HG03159 (cell line): ENCODE data around the gene MIB1.
"Not testable (repeated sequence)": the region's sequence is repeated elsewhere in the genome, so short reads cannot be mapped to it uniquely, and the experiment has no call there.

Source experiments
- ATAC-seq: cut with Tn5 transposase; IDR thresholded peaks from one replicate; pipeline ENCODE4 v1.9.1; 2021; ENCODE audit warnings: mild to moderate bottlenecking, moderate library complexity; ENCODE audit not compliant: unreplicated experiment

MIB1 gene

DNA sequence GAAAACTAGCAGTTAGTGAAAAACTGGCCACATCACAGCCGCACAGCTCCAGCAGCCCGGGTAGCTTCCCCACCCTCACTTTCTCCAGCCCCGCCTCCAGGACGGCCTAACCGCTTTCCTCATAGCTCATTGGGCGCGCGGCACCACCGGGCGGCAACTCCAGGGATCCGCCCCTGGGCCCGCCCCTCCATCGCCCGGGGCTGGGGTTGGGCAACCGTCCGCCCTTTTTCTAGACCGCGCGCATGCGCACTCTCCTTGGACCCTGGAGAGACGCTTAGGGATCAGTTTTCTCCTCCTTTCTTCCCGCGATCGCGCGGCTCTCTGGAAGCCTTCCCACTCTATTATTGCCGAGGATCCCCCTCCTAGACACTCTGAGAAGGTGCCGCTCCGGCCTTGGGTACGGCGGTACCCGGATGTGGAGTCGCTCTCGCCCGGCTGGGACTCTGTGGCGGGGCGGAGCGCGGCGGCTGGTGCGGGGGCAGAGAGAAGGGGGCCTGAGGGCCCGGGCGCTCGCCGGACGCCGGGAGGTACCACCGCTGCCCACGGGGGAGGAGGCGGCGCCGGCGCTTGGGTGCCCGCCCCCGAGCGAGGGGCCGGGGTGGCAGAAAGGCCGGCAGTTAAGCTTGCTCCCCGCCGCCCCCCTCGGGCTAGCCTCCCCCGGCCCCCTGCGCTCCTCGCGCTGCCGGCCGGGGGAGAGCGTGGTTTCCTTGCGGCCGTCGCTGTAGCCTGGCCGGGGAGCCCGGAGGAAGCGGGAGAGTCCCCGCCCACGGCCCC lies at the start of gene MIB1:
Gene MIB1, plus strand, starts transcription at position 255 of the 774 bp plus-strand sequence. CDS start 792 bp downstream, outside the sequence.
- peak; percentile 97 for ATAC-seq

DNA sequence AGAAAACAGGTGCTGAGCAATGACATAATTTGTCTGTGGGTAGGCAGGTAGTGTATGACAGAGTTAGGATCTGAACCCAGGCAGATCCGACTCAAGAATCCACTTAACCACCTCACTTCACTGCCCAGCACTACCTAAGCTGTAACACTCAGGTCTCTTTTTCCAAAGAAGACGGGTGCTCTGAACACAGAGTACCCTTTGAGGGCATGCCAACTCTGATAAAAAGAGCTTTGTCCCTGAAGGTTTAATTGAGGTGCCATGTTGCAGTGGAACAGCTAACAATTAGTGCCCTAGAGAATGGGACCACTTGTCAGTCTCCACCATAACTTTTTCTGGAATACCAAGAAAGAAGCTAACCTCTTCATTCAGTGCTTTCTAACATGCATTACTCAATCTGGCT lies 47.3 kb upstream of the MIB1 start:
- no peak for ATAC-seq

DNA sequence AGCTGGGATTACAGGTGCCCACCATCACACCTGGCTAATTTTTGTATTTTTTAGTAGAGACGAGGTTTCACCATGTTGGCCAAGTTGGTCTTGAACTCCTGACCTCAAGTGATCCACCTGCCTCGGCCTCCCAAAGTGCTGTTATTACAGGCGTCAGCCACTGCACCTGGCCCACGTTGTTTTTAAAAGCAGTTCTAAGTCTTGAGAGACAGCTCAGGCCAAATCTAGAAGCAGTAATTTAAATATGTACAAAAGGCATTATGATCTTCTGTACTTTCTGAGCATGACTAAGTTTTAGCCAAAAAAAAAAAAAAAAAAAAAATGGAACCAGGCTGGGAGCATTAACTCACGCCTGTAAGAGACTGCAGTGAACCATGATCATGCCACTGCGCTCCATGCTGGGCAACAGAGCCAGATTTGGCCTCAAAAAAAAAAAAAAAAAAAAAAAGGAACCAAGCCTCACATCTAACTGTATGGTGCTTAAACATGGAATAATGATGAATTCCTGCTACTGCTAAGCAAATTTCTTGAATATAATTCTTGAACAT lies 40.0 kb upstream of the MIB1 start:
- no peak for ATAC-seq

DNA sequence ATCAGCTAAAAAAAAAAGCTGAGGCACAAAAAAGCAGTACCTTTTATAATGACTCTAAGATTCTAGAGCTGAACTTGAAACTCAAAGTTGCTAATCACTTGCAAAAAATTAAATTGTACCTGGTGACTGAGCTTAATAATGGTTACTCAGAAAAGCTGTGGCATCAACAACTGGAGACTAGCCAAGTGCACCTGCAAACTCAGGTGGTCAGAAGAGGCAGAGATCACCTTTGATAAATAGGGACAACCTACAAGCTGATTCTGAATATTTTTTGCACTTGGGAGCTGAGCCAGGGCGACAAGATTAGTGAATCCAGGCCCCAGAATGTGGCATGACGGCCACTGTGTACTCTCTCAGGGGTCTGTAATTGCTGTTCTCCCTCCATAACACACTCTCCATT lies 39.0 kb upstream of the MIB1 start:
- no peak for ATAC-seq

DNA sequence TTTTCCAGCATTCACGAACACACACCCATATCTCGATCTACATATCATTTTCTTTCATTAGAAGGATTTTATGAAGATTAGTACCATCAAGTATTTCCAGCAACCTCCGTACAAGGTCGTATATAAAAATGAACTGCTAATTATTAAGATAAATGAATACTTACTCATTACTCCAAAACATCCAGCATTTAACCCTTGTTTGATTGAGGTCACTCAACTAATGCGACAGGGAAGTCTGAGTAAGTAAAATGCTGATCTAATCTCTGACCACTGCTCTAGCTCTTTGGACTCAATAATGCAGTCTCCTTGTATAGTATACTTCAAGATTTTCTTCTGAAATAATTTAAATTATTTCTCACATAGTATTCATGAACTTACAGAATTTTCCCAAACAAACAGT lies 38.0 kb upstream of the MIB1 start:
- no peak for ATAC-seq

DNA sequence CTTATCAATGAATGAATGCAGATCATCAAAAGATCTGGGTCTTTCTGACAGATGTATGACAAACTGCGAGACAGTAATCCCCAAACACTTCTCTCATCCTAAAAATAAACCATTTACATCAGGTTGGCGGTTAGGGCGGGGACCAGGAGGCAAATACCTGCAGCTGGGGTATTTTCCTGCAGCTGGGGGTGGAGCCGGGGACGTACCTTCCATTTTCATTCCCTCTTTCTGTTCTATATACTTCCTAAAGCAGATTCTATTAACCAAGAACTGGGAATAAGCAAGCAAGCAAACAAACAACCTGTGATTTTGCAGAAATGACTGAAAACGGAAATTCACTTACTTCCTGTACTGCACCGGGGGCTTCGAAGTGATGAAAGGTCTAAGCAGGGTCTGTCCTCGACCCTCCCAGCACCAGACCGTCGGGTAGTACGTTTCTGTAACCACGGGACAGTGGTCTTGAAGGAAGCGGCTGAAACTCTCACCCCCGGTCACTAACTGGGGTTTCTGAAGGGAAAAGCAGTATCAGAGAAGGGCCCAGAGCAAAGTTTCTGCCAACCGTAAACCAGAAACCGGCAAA lies 37.3 kb upstream of the MIB1 start:
- ATAC-seq, result no peak

DNA sequence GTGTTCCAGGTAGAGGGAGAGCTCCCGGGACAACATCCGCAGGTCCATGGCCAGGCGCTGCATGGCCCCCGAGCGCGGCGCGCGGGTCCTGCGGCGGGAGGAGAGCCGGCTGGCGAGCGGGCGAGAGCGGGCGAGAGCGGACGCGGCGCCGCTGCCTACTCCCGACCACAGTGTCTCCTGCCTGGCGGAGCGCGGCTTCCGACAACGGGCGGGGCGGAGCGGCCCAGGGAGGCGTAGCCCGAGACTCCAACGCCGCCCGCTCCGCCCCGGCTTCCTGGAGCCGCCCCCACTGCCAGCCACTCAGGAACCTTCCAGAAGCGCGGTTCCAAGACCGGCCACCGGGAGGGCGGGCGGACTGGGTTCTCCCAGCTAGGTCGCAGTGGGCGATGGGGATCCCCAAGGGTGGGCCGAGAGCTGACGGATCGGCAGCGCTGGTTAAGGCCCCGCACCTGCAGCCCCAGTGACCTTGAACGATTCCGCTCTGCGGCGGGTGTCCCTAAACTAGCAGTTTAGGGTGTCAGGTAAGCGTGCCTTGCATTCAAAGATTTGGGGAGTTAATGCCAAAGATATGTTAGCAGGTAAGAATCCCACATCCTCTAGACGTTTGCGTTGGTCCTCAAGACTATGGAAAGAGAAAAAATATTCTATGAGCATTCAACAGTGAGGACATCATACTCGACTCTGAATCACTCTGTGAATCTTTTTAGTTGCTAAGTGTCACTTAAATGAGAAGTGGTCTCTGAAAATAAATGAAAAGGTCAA lies 35.8 kb upstream of the MIB1 start, which contains the start of gene ABHD3:
Gene ABHD3, minus strand, starts transcription at position 172 of the 762 bp plus-strand sequence. Its CDS starts 109 bp downstream, at position 63.
- ATAC-seq, result peak; percentile 91

DNA sequence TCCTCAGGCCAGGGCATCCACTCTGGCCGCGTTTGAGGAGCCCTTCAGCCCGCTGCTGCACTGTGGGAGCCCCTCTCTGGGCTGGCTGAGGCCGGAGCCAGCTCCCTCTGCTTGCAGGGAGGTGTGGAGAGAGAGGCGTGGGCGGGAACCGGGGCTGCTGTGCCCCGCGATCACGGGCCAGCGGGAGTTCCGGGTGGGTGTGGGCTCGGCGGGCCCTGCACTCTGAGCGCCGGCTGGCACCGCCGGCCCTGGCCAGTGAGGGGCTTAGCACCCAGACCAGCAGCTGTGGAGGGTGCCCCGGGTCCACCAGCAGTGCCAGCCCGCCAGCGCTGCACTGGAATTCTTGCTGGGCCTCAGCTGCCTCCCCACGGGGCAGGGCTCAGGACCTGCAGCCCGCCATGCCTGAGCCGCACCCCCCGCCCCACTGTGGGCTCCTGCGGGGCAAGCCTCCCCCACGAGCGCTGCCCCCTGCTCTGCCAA lies 34.2 kb upstream of the MIB1 start:
- ATAC-seq, result no peak

DNA sequence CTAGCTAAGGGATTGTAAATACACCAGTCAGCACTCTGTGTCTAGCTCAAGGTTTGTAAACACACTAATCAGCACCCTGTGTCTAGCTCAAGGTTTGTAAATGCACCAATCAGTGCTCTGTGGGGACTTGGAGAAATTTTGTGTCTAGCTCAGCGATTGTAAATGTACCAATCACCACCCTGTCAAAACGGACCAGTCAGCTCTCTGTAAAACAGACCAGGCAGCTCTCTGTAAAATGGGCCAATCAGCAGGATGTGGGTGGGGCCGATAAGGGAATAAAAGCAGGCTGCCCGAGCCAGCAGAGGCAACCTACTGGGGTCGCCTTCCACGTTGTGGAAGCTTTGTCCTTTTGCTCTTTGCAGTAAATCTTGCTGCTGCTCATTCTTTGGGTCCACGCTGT lies 33.5 kb upstream of the MIB1 start:
- not testable (repeated sequence) for ATAC-seq

DNA sequence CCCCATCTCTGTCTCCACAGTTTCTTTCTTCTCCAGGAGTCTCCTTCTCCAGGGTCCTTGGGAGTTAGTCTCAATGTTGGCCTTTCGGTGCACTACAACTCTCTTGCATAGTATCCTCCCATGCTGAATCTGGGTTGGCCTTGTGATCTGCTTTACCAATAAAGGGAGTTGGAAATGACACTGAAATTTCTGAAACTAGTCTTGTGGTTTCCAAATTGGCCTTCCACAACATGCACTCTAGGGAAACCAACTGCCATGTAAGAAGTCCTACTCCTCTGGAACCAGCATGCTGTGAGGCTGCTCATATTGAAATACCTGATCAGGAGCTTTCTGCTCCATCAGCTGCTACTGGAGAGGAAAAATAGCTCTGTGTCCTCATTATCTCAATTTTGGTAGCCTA lies 26.1 kb upstream of the MIB1 start:
- no peak for ATAC-seq

DNA sequence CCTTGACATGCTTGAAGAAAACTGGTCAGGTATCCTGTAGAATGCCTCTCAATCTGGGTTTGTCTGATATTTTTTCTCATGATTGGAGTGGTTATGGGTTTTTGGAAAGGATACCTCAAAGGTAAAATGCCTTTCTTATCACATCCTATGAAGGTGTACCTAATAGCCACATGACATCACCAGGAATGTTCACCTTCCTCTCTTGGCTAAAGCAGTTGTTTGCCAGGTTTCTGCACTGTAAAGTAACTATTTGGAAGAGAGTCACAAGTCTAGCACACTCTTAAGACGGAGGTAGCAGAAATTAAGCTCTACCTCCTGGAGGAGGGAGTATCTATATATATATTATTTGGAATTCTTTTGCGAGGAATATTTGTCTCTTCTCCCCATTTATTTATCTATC lies 17.9 kb upstream of the MIB1 start:
- no peak for ATAC-seq

DNA sequence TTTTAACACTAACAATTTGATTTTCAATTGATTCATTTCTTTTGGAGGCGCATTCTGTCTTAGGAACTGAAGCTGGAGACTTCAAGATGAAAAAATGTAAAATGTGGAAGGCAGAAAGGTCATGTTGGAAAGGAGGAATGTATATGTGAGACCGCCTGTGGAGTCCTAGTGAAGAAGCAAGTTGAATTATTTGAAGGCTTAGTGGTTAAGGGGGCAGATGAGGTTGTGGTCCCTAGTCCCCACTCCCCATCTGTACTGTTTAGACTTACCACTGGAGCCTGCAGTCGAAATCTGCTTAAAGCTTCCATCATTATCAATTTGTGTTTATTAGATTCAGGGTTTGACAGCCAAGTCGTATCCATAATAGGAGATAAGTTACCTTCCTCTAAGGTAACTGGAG lies 15.4 kb upstream of the MIB1 start:
- no peak for ATAC-seq

DNA sequence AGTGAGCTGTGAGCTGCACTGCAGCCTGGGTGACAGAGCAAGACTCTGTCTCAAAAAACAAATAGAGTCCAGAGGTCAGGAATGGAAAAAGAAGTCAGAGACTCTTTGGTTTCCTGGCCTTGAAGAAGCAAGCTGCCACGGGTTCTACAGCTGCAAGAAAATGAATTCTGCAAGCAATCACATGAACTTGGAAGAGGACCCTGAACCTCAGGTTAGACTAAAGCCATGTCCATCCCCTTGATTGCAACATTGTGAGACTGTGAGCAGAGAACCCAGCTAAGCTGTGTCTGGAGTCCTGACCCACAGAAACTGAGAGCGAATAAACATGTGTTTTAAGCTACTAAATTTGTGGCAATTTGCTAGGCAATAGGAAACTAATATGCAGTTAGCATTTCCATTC lies 12.9 kb upstream of the MIB1 start:
- ATAC-seq, result no peak

DNA sequence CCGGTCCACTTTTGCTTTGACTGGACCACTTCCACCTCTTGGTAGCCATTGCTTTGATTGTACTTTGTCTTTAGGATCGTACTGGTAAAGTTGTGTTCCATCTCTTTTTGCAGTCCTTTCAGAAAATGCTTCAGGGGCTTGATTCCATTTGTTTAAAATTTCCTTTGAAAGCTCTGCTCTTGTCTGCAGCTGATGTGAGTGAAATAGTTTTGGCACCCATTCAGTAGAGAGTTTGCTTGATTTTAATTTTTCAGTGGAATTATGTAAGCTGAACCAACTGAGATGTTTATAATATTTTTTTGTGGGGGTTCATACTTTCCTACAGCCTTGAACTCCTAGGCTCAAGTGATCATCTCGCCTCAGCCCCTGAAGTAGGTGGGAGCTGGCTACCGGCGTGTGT lies 7.6 kb upstream of the MIB1 start:
- no peak for ATAC-seq

DNA sequence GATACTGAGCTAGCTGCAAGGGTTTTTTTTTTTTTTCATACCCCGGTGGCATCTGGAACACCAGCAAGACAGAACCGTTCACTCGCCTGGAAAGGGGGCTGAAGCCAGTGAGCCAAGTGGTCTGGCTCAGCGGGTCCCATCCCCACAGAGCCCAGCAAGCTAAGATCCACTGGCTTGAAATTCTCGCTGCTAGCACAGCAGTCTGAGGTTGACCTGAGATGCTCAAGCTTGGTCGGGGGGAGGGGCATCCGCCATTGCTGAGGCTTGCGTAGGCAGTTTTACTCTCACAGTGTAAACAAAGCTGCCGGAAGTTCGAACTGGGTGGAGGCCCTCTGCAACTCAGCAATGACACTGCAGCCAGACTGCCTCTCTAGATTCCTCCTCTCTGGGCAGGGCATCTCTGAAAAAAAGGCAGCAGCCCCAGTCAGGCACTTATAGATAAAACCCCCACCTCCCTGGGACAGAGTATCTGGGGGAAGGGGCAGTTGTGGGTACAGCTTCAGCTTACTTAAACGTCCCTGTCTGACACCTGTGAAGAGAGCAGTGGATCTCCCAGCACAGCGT lies 5.1 kb upstream of the MIB1 start:
- ATAC-seq, result no peak

DNA sequence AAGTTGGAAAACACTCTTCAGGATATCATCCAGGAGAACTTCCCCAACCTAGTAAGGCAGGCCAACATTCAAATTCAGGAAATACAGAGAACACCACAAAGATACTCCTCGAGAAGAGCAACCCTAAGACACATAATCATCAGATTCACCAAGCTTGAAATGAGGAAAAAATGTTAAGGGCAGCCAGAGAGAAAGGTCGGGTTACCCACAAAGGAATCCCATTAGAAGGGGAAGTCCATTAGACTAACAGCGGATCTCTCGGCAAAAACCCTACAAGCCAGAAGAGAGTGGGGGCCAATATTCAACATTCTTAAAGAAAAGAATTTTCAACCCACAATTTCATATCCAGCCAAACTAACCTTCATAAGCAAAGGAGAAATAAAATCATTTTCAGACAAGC lies 3.7 kb upstream of the MIB1 start:
- not testable (repeated sequence) for ATAC-seq

DNA sequence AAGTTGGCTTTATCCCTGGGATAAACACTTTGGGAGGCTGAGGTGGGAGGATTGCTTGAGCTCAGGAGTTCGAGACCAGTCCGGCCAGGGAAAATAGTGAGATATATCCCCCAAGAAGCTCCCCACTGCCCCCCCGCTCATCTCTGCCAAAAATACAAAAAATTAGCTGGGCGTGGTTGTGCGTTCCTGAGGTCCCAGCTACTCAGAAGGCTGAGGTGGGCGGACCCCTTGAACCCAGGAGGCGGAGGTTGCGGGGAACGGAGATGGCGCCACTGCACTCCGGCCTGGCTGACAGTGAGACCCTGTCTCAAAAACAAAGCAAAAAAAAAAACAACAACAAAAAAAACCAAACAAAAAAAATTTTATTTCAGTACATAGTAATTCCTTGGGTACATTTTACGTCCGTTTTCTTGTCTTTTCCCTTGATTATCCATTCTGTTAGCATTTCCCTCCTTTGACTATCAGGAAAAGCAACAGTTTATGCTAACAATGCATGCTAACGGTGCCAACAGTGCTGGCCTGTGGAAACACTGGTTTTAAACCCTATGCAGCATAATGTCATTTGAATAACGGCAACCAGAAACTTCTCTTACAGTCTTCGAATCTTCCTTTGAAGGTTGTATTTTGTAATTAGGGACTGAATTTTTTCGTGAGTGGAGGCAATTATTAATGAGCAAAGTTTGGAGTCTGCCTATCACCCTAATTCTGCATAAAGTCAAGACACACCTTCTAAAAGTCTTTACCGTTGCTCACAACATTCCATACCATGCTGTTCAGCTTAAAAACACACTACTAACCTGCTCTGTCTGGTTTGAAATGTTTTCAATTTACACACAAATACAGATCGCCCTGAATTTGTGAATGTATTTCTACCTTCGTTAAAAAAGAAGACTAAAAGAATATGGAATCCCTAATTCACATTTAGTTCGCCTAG lies 721 bp upstream of the MIB1 start:
- peak; percentile 5 for ATAC-seq

DNA sequence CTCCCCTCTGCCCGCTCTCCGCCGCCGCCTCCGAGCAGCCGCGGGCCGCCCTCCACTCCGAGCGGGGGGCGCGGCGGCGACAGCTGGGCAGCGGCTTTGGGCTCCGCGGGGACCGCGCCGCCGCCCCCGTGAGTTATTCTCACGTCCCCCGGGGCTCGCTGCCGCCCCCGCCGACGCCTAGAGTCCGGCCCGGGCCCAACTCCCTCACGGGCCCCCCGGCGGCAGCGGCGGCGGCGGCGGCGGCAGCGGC lies 645 bp downstream of the MIB1 start:
- no peak for ATAC-seq

DNA sequence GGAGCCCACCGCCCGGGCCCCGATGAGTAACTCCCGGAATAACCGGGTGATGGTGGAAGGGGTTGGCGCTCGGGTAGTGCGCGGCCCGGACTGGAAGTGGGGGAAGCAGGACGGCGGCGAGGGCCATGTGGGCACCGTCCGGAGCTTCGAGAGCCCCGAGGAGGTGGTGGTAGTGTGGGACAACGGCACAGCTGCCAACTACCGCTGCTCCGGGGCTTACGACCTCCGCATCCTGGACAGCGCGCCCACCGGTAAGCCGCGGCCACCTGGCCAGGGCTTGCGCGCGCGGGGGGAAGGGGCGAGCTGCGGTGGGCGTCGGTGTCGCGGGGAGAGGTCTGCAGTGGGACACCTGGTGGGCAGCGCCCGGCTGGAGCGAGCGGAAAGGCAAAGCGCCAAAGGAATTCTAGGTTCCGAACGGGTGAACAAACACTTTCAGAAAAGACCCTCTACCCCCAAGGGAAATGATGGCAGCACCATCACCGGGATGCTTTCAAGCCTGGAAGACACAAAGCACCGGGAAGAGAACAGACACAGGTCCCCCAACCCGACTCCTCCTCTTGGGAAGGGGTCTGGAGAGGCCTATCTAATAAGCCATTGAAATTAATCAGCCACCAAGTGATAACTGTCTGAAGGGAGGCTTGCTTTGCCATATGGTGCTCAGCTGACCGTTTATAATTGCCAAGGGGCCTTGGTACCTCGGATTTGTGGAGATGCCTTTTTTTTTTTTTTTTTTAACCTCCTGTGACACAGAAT lies 1.1 kb downstream of the MIB1 start:
- peak; percentile 18 for ATAC-seq

DNA sequence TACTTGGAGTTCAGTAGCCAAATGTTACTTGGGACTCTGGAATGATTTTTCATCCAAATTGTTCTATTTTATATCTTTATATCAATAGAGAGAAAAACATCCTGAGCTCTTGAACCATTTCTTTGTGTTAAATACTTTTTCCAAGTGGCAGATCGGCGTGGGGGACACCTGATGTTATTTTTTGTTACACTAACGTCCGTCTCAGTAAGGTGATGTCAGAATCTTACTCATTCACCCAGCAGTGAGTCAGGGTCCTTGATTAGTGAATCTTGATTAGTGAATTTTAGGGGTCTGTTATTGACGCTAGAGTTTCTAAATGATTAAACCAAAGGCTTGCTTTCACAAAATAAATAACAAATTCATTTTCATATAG lies 1.7 kb downstream of the MIB1 start:
- ATAC-seq, result no peak
